SHP77 (cell line): Measurements from ENCODE around the gene USP32.
A peak's percentile ranks its signal among the peaks of the same experiment; 100 is the strongest.

ENCODE experiments used
- DNase-seq, 2 experiments: peaks; one replicate each; lab custom pipeline; 2025; lab: John Stamatoyannopoulos, UW

USP32 gene

DNA sequence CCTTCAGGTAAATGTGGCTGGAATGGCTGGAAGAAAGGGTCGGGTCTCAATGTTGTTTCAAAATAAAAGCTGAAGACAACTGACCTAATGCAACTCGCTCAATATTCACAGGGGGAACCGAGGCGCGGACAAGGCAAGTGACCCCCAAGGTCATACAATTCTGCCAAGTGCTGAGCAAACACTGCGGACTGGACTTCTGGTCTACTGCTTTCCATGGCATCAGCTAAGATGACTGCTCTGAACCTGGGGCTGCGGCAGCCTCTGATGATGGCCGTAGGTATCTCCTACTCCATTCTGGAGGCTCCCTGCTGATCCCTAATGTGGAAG, 220.2 kb downstream of the USP32 start:
- DNase-seq = no peak

DNA sequence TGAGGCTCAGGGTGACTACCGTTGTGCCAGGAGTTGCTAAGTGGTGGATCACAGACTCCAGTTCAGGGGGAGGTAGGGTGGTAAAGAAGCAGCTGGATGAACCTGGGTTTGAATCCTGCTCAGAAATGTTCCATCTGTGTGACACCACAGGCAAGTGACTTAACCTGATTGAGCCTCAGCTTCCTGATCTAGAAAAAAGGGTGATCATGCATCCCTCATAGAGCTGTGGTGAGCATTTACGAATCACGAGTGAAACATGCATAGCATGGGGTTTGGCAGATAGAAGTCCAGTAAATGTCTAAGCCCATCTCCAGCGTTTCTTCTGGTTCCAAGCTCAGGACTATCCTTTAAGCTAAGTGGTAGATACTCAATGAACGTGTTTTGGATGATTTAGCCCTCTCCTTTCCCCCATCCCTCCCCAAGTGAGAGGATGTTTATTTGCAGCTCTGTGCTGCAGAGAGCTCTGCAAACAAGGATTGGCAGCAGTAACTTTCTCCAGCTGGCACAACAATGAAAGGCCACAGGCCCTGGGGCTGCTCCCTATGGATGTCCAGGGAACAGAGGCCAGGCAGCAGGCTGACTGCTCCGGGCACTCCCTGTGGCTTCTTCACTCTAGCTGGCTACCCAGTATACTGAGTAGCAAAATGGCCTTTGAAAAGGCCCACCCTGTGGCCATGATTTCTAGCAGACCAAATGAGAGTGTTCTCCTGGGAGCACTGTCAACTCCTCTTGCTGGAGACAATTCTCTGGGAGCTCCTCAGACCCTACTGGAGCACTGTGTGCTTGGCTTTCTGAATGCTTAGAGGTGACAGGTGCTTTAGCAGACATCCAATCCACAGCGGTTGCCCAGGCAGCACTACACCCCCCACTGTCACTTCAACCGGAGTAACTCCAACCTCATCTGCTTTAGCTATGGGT, 220.8 kb downstream of the USP32 start:
- peak; percentile 80 to 82 for DNase-seq

DNA sequence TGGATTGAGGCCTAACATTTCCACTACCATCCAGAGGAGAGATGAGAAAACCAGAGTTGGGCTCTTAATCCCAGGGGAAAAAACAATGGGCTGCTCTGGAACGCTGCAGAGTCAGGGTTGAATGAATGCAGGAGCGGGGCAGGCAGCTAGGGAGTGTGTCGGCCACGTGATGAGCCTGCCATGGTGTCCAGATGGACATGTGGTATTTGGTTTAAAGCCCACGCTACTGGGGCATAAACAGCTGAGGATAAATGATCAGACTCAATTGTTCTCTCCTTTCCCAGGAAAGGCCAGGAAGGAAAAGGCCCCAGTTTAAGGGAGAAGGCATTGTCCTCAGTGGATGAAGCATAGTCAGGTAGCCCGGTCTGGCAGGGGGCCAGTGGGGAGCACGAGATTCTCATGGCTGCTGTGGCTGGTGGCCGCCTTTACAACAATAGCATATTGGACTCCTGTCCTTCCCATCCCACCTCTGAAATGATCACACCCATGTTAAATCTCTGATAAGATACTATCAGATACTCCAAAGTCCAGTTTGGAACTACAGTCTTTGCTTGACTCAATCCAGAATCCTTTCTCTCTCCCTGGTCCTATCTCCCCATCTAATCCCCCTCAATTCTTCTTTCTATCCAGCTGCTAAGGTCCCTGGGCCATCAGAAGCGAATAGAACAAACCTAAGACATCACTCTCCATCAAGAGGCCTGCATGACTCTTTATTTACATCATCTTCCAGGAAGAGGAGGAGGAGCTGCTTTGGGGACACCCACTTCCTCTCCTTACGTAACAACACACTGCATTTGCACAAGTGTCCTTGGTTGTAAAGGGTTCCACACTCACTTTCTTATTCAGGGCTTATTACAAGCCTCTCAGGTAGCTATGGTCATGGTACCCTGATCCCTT, 221.8 kb downstream of the USP32 start:
- no peak for DNase-seq

DNA sequence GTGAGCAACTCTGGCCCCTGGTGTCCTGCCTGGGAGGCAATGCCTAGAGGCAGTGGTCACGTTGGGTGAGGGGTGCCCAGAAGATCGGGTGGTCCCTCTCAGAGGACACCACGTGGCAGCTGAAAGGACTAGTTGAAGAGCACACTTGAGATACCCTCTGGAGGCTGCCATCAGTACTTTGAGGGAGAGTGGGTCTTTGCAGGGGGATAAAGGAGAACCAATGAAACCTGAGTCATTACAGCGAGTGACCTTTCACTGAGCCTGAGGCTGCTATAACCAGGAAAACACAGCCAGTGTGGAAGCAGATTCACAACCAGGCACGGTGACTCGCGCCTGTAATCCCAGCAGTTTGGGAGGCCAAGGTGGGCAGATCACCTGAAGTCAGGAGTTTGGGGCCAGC, 223.3 kb downstream of the USP32 start:
- no peak for DNase-seq

DNA sequence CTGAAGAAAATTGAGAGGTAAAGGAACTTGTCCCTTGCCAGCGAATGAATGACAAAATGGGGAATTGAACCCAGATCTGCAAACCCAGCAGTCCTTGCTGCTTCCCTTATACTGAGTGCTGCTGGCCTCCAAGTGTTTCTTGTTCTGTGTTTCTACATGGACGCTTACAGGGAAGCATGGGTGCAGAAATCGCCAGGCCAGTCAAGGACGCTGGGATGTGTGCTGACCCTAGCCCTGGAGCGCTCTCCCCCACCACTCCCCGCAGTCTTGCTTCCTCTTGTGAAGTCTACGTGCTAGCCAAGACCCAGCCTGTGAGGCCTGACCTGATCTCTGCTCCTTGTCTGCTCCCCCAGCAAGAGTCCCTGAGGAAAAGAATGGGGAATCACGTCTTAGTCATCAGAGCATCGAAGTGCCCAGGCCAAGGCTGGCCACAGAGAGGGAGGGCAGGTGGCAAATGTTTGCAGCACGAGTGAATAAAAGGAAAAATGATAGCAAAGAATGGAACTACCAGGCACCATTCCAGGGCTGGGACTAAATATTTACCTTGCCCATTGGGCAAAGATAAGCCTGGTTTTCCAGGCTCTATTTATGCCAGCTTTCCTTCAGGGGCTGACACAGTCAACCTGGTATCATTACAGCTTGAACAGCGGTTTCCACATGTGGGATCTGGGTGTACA, 224.7 kb downstream of the USP32 start:
- DNase-seq = no peak

DNA sequence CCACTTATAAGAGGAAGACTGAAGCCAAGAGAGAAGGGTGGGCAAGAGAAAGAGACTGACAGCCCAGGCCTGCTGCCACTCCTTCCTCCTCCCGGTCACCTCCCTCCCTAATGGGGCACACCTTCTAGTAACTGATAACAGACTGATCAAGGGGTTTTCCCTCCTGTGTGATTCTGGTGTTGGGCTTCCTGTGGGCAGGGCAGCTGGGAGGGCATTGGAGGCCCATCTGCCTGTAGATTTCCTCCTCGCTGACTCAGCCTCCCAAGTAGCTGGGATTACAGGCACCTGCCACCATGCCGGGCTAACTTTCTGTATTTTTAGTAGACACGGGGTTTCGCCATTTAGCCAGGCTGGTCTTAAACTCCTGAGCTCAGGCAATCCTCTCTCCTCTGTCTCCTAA, 226.0 kb downstream of the USP32 start:
- no peak for DNase-seq

DNA sequence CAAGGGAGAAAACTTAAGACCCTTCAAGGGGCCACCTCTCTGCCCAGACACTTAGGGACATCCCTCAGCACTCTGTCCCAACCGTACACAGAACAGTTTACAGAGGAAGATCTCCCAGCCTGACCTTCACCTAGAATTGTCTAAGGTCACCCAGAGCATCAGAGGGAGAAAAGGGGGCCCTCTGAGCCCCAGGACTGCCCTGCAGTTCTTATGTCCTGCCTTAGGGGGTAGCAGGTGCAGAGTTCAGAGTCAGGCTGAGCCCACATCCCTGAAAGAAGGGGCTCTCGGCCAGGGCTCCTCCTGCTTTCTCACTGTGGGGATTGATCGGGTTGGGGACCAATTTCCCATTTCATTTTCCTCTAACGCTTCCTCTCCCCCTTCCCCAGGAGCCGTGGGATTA, 226.7 kb downstream of the USP32 start:
- no peak for DNase-seq

DNA sequence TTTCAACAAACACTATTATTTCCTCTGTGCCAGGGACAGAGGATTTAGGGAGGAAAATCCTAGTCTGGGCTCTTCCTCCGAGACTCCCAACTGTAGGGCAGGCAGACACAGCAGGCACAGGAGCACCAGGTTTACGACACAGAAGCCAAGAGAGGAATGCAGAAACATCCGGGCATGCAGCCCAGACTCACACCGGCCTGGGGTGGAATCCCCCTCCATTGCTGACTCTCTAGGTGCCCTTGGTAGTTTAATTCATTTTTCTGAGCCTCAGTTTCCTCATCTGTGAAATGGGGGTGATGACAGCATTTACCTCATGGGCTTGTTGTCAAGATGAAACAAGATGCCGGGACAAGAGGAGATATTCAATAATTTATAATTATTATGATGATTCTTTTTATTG, 227.2 kb downstream of the USP32 start:
- no peak for DNase-seq

DNA sequence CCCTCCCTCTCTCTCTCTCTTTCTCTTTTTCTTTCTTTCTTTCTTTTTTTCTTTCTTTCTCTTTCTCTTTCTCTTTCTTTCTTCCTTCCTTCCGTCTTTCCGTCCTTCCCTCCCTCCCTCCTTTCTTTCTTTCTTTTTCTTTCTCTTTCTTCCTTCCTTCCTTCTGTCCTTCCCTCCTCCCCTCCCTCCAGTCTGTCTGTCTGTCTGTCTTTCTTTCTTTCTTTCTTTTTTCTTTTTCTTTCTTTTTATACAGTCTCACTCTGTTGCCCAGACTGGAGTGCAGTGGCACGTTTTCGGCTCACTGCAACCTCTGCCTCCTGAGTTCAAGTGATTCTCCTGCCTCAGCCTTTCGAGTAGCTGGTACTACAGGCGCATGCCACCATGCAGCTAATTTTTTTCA, 227.8 kb downstream of the USP32 start:
- DNase-seq = no peak

DNA sequence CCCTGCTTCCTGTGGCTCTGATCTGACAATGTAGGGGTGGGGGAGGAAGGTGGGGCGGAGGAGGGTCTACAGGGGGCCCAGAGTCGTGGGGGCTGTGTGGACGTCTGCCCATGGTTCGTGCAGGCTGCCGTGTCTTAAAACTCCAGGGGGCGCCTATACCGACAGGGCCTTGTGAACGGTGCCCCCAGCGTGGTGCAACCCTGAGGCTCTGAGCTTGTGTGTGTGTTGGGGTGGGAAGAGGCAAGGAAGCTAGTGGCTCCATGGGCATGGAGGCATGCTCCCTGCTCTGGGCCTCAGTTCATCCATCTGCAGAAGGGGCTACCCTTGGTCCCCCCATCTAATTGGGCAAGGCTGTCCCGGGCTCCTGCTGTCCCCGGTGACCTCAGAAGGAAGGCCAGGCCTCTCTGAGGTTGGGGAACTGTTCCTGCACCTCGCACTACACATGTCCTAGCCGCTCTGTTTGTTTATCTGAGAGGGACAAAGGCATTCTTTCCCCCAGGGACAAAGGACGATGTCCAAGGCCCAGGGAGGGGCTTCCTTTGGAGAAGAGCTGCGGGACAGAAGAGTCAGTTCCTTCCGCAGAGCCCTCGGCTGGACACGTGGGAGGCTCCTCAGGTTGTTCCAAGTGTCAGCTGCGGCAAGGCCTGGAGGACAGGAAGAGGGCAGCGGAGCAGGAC, 228.7 kb downstream of the USP32 start:
- DNase-seq = no peak

DNA sequence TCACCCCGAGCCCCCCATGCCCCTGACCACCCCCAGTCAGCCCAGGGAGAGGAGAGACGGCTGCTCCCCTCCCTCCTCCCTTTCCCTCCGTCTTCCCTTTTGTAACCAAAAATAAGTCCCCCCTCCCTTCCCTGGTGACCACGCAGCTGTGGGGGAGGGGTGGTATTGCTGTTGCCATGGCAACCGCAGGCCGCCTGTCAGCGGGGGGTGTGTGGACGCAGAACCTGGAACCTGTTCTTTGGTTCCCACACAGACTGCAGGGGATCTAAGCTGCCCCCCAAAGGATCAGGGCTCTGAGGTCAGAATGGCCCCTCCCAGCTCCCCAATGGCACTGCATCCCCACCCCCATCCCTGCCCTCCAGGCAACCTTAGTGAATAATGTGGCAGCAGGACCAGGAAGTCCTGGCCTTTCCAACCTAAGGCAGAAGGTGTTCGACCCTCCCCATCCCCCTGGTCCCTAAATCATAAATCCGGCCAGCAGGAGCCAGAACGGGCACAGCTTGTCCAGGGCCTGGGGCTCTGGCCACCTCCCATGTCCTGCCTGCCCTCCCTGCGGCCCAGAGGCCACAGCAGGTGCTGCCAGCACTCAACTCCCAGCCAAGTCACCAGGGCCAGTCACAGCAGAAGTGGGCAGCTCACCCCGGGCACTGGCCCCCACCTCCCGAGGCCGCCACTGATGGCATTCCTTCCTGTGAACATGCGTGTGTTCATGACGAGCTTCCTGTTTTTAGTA, 230.2 kb downstream of the USP32 start:
- peak in 1 of 2 experiments; percentile 39 for DNase-seq

DNA sequence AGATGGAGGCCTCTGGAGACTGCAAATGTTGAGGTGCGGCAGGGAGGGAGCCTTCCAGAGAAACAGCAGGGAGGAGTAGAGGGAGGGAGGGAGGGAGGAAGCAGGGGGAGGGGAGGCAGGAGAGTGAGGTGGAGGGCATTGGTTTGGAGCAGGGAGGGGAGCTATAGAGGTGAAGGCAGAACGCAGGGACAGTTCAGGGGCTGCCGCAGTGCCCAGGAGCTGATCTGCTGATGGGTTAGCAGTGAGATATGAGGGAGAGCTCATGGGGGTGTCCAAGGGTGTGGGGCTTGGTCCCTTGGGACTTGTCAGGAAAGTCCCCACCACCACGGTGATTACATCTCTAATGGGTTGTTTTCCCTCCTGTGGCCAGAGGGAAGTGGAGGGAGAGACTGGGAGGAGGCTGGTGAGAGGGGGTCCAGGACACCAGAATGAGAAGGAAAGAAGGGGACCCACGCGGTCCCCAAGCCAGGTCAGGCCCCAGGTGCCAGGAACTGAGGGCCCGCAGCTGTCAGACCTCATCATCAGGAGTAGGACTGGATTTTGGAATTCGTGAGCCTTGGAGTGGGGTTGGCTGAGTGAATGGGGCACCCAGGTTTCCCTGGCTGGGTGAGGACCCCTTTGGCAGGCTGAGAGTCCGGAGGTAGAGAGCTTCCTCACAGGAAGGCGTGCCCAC, 231.0 kb downstream of the USP32 start:
- no peak for DNase-seq

DNA sequence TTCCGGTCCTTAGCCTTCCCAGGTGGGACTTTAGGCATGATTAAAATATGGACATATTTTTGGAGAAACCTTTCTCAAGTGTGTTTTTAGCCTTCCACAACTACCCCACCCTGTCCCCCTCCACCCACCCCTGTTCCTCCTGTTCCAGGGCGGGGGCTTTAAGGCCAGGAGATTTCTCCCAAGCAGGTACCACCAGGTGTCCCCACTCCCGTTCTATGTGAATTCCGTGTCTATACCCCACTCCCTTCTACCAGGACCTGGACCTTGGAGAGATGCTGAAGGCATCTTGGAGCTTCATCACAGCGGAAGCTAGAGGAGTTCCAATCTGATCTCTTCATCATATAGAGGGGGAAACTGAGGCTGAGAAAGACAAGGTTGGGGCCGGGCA, 232.5 kb downstream of the USP32 start:
- no peak for DNase-seq

DNA sequence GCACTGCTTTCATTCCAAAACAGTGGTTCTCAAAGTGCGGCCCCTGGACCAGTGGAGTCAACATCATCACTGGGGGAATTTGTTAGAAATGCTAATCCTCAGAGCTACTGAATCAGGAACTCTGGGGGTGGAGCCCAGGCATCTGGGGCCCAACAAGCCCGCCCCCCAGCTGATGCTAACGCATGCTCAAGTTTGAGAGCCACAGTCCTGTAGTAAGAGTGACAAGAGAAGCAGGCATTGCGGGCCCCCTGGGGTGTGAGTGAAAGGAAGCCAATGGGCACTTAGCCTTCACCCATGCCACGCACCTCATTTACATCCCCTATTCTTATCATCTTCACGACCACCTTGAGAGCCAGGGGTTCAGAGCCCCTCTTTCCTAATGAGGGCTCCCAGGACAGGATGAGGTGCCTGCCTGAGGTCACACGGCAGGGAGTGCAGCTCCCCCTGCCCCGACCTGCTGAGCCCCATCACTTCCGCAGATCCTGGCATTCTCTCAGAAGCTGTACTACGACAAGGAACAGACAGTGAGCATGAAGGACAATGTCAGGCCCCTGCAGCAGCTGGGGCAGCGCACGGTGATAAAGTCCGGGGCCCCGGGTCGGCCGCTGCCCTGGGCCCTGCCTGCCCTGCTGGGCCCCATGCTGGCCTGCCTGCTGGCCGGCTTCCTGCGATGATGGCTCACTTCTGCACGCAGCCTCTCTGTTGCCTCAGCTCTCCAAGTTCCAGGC, 233.0 kb downstream of the USP32 start:
- DNase-seq = no peak

DNA sequence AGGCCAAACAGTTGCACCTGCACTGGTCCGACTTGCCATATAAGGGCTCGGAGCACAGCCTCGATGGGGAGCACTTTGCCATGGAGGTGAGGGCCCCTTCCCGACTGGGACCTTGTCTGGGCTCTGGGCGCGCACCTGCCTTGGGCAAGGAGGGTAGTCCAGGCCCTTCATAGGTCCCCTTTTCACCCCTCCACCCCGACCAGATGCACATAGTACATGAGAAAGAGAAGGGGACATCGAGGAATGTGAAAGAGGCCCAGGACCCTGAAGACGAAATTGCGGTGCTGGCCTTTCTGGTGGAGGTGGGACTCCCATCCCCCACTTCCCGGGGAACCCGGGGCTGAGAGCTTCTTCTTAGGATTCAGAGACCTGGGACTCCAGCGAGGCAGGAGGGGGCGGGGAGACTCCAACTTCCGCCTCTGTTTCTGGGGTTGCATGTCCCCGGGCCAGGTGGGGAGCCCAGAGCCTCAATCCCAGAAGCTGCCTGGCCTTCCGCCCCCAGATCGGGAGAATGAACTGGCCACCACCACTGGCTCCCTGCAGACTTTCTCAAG, 234.4 kb downstream of the USP32 start:
- no peak for DNase-seq

DNA sequence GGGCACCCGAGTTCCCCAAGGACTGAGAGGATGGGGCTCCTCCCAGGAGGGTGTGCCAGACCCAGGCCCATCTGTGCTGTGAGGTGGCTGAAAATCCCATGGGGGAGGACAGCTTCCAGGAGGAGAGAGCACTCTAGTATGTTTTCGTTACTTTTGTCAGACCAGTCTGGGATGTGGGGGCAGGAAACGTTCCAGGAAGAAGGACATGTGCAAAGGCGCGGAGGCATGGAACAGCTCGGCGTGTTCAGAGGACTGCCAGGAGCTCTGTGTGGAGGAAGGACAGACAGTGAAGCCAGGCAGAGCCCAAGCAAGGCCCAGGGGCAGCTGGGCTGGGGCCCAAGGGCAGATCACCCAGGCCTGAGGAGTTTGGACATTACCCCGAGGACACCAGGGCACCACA, 235.2 kb downstream of the USP32 start:
- no peak for DNase-seq

DNA sequence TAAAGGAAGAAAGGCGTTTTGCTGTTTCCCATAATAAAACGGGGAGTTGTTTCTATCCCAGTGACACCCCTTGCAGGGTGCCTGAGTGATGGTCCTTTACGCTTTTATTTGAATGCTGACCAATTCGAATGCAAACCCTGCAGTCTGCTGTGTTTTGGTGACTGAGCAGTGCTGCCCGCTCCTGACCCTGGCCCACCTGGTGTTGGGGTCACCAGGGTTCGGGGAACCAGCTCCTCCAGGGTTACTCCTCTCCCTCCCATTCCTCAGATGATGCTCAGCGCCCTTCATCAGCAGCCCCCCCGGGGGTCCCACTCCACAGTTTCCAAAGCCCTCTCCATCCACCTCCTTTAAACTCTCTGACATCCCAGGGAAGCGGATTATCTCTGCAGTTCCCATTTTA, 236.1 kb downstream of the USP32 start:
- DNase-seq = no peak

DNA sequence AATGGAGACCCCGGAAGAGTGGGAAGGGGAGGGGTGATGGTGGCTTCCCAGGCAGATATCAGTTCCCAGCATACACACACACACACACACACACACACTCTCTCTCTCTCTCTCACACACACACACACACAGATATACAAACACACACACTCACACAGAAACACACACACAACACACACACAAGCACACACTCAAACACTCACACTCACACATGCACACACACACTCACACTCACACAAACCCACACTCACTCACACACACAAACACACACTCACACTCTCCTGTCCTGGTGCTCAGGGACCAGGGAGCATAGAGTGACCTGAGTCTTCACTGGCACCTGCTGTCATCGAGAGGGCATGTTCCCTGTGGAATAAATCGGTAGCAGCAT, 236.5 kb downstream of the USP32 start:
- no peak for DNase-seq

DNA sequence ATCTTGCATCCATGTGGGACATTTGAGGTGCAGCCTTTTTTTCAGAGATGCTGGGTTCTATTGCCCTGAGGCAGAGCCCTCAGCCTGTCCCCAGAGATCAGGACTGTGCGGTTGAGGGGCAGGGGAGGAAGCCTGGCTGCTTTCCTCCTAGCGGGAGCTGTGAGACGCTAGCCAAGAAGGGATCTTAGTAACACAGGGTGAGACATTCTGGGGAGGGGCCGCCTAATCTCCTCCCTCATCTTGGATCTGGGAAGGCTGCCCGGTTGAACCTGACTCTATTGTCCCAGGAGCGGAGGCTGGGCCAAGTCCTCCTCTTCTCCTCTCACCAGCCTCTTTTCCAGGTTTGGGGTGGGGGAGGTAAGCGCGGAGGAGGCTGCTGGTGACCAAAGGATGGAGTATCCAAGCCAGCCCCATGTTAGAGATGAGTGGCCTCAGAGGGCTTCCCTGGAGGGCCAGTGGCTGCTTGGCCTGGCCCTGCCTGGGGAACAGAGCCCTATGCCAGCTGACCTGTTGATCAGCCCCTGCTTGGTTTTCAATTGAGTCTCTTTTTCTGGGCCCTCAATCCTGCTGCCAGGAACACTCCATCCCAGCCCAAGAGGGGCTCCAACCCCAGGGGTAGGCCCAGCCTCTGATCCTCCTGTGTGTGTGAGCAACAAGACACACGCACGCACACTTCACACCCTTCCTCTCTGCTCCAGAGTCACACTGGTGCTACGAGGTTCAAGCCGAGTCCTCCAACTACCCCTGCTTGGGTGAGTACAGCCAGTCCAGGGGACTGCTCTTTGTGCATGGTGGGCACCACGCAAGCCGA, 237.1 kb downstream of the USP32 start:
- no peak for DNase-seq
